ENCODE results near the gene CSNK1D.

GRCh38 chr17:82221341-82221902, 52.1 kb downstream of the CSNK1D start:
- no peak for TF ChIP-seq CTCF (conservative IDR thresholded peaks at IDR 0.05 in 1 of 2, IDR thresholded peaks at IDR 0.05 in 1 of 2; ENCODE audit: extremely low read depth in 1 of 2, insufficient read depth in 1 of 2, low read depth in 1 of 2, low read length in 2 of 2)
- no peak for TF ChIP-seq EZH2 (IDR thresholded peaks at IDR 0.05; ENCODE audit: borderline replicate concordance, low read length)
